ENCODE measurements around the gene NOC3L. TPM values are rescaled to one million over a fixed set of nuclear protein-coding genes. Genes with fewer than 3 reads are reported as not detected.

The NOC3L gene
- total and polyA plus RNA-seq, 2 of the 4 experiments (the other 2 are of a cell fraction), result 11.9 to 26.5 TPM

GRCh38 chr10:94293354-94293753 lies 69.4 kb downstream of the NOC3L start:
- Histone ChIP-seq H4K8ac (ENCODE audit: low read depth in 2 of 2, low read length in 2 of 2) (no peak overlapping the region), H2AK5ac (ENCODE audit: low read depth, low read length) (no peak overlapping the region), H3K4me1 (ENCODE audit: control insufficient read depth, insufficient read depth, low read length) (peaks cover 3% of the 10 kb centered on the region; the same call in 1 of the 2 replicates), H4K20me1 (ENCODE audit: insufficient read depth, low read length) (no peaks in the 10 kb centered on the region), H4K91ac (ENCODE audit: insufficient read depth, low read depth, low read length) (no peak overlapping the region), H3K4me2 (ENCODE audit: low read depth, low read length) (no peak overlapping the region), H3K27me3 (ENCODE audit: control insufficient read depth, insufficient read depth, low read length) (no peaks in the 10 kb centered on the region), H2BK20ac (ENCODE audit: low read depth, low read length) (no peak overlapping the region), H3K9me1 (ENCODE audit: insufficient read depth, low read length) (no peaks in the 10 kb centered on the region), H3K9me3 (ENCODE audit: control insufficient read depth, insufficient read depth, low read length) (no peaks in the 10 kb centered on the region), H3K18ac (ENCODE audit: low read depth, low read length) (no peak overlapping the region), H3K4ac (ENCODE audit: low read depth, low read length) (no peak overlapping the region), H2BK5ac (ENCODE audit: low read depth, low read length, poor library complexity, severe bottlenecking) (no peak overlapping the region), H4K5ac (ENCODE audit: low read depth, low read length) (no peak overlapping the region), H3K56ac (ENCODE audit: extremely low read depth, insufficient read depth, low read length) (no peak overlapping the region), H2AFZ (replicated peaks; ENCODE audit: low read length, poor library complexity) (no peak overlapping the region), H3K9ac (ENCODE audit: low read depth, low read length) (no peak overlapping the region), H2AK9ac (replicated peaks; ENCODE audit: low read depth, low read length, poor library complexity) (no peak overlapping the region), H3K36me3 (ENCODE audit: control insufficient read depth, insufficient read depth, low read length) (no peaks in the 10 kb centered on the region), H3K4me3 (ENCODE audit: insufficient read depth, low read depth, low read length) (no peak overlapping the region), H3K27ac (ENCODE audit: insufficient read depth, low read length) (no peak overlapping the region), H2BK15ac (ENCODE audit: low read depth, low read length) (no peak overlapping the region), H3K23ac (ENCODE audit: low read depth, low read length) (no peak overlapping the region), H3K14ac (replicated peaks; ENCODE audit: low read depth, low read length) (no peak overlapping the region), H3K79me1 (ENCODE audit: low read depth in 1 of 2, low read length in 2 of 2) (no peaks in the 10 kb centered on the region), H2BK120ac (ENCODE audit: low read depth, low read length) (no peak overlapping the region)
- in situ Hi-C loops (cut with MboI; ENCODE audit: low sequenced_read_pairs) (no loop called here), dilution Hi-C loops (cut with HindIII; ENCODE audit: low sequenced_read_pairs, unreplicated experiment) (no loop called here), intact Hi-C loops (cut with micrococcal nuclease) (no loop called here)
- ATAC-seq (ENCODE audit: low read depth) (no peak), DNase-seq (no peak)
- no peak for TF ChIP-seq CEBPB (IDR thresholded peaks at IDR 0.05; ENCODE audit: low read depth, low read length)
- TF ChIP-seq RCOR1 (IDR thresholded peaks at IDR 0.05; ENCODE audit: insufficient replicate concordance, low read length), result no peak
- TF ChIP-seq POLR2A (IDR thresholded peaks at IDR 0.05; ENCODE audit: low read depth, low read length), result no peak
- TF ChIP-seq RAD21 (IDR thresholded peaks at IDR 0.05; ENCODE audit: low read length), result no peak
- TF ChIP-seq ELK1 (IDR thresholded peaks at IDR 0.05; ENCODE audit: borderline replicate concordance, low read depth, low read length), result no peak
- TF ChIP-seq SMC3 (IDR thresholded peaks at IDR 0.05; ENCODE audit: low read depth, low read length), result no peak
- no CpG with 5 or more reads among the region's 1 CpG for WGBS, 2 experiments (ENCODE audit: extremely low coverage in 2 of 2, insufficient read length in 1 of 2)
- POLR2A ChIA-PET (ENCODE audit: unreplicated experiment), result no interaction called here
- BruUV-seq (replicated peaks), result no TSS peak
- CTCF ChIA-PET, result interaction anchor here (0.7 to 1.2 kb wide), 3 partner anchors 21 to 229 kb away, joined by 3 to 4 read pairs (median 3); no protein-coding TSS in a partner anchor
